T-cell (primary cell): ENCODE measurements around the gene CEP250. TPM values are rescaled to one million over a fixed set of nuclear protein-coding genes. Genes with fewer than 3 reads are reported as not detected.
A peak's percentile ranks its signal among the peaks of the same experiment; 100 is the strongest.

Experiments
- ATAC-seq, 4 experiments: fragments of 200-7000 bp in 3 of 4; fragments of 150-1000 bp in 1 of 4; cut with Tn5 transposase; replicated peaks in 1 of 4; 1 replicate in 3 of 4; 2 replicates in 1 of 4; pipeline ENCODE4 v1.10.0; 2021; ENCODE audit warnings: moderate library complexity in 3 of 4, mild to moderate bottlenecking in 2 of 4, moderate number of reproducible peaks in 1 of 4
- CTCF ChIA-PET, 2 donors: fragments of 300-600 bp; sonication (Branson Sonifier 250); formaldehyde crosslinking; loops; one replicate each; lab custom pipeline; 2022; ENCODE audit warnings: antibody characterized with exemption in 2 of 2; lab: Charles Lee
- POLR2A ChIA-PET, 2 donors: fragments of 300-600 bp; sonication (Branson Sonifier 250); formaldehyde crosslinking; loops; one replicate each; lab custom pipeline; 2022; ENCODE audit warnings: antibody characterized with exemption in 2 of 2; lab: Charles Lee
- DNase-seq, 35 experiments: peaks; one replicate each; pipeline versions ENCODE4 v3.0.0 to v3.0.0-alpha.2; 2013 to 2023
- H3K27ac ChIP-seq: one replicate; pipeline ENCODE4 v1.5.1; 2013; ENCODE audit warnings: low read length
- H3K27me3 ChIP-seq, 2 experiments: replicated peaks in 1 of 2; 1 replicate in 1 of 2; 2 replicates in 1 of 2; pipeline versions ENCODE4 v1.6.1 to v1.7.0; 2013; ENCODE audit warnings: low read length in 1 of 2, mixed read lengths in 1 of 2; ENCODE audit not compliant: control insufficient read depth in 2 of 2, insufficient read depth in 2 of 2; ENCODE audit errors: extremely low read depth in 1 of 2
- H3K36me3 ChIP-seq, 2 donors: 1 replicate in 1 of 2; 2 replicates in 1 of 2; pipeline versions ENCODE4 v1.6.1 to v1.7.0; 2013; ENCODE audit warnings: low read length in 1 of 2; ENCODE audit not compliant: control insufficient read depth in 2 of 2, insufficient read depth in 1 of 2; ENCODE audit errors: extremely low read depth in 1 of 2
- H3K4me1 ChIP-seq, 2 experiments: 1 replicate in 1 of 2; 2 replicates in 1 of 2; pipeline versions ENCODE4 v1.6.1 to v1.7.0; 2013; ENCODE audit warnings: low read length in 2 of 2, mixed read lengths in 1 of 2; ENCODE audit not compliant: insufficient read depth in 2 of 2, control insufficient read depth in 1 of 2; ENCODE audit errors: extremely low read depth in 1 of 2
- H3K4me3 ChIP-seq, 2 donors: 1 replicate in 1 of 2; 2 replicates in 1 of 2; pipeline versions ENCODE4 v1.5.1 to v1.7.0; 2013; ENCODE audit warnings: mild to moderate bottlenecking in 2 of 2, low read length in 1 of 2, moderate library complexity in 1 of 2; ENCODE audit not compliant: control insufficient read depth in 1 of 2; ENCODE audit errors: extremely low read depth in 1 of 2
- H3K9me3 ChIP-seq: 2 replicates; pipeline ENCODE4 v1.7.0; 2013
- H3K27ac Mint-ChIP-seq, 2 donors: one replicate each; pipeline ENCODE4 v1.8.0; 2020 to 2021; ENCODE audit warnings: mild to moderate bottlenecking in 2 of 2, mixed read lengths in 2 of 2
- H3K27me3 Mint-ChIP-seq, 2 donors: one replicate each; pipeline ENCODE4 v1.8.0; 2021 to 2022; ENCODE audit warnings: mixed read lengths in 2 of 2
- H3K36me3 Mint-ChIP-seq: one replicate; pipeline ENCODE4 v1.8.0; 2021; ENCODE audit warnings: mixed read lengths
- H3K4me1 Mint-ChIP-seq, 3 donors: one replicate each; pipeline ENCODE4 v1.8.0; 2020 to 2022; ENCODE audit warnings: mixed read lengths in 3 of 3, mild to moderate bottlenecking in 1 of 3
- H3K4me3 Mint-ChIP-seq, 3 donors: one replicate each; pipeline ENCODE4 v1.8.0; 2020 to 2022; ENCODE audit warnings: mild to moderate bottlenecking in 3 of 3, mixed read lengths in 3 of 3, moderate library complexity in 3 of 3
- H3K9me3 Mint-ChIP-seq, 3 donors: one replicate each; pipeline ENCODE4 v1.8.0; 2020 to 2022; ENCODE audit warnings: mixed read lengths in 3 of 3
- WGBS: methylation state at CpG from one replicate; pipeline ENCODE4 v1.1.5; 2013; ENCODE audit warnings: missing lambda C conversion rate; ENCODE audit not compliant: insufficient coverage; 5-methylcytosine and 5-hydroxymethylcytosine counted together
- total RNA-seq, 35 experiments: library from RNA in 6 of 35; stranded (reverse) in 6 of 35; fragments of 120-200 nt in 1 of 35; gene quantifications; one replicate each; pipeline versions ENCODE4 v1.2.1 to v1.2.4 and lab custom pipeline; 2013 to 2026

The CEP250 gene
- total RNA-seq, 5 donors from 2014 or later (not counting 1 experiment from before 2014, with no cell fraction given) = 45.7 to 70.7 (median 67.4) TPM

DNA sequence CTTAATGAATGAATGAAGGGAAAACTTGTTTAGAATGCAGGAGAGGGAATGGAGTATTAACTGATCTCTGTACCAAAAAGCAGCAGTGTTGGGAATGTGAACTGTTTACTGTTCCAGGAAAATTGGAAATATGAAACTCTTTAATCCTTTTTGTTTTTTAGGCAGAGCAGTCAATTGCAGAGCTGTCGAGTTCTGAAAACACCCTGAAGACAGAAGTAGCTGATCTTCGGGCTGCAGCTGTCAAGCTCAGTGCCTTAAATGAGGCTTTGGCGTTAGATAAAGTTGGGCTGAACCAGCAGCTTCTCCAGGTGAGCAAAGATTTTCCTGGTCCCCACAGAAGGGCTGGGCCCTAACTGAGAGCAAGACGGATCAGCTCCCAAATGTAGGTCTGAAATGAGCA, 20.9 kb downstream of the CEP250 start:
- Mint-ChIP-seq H3K4me3 (no peak overlapping the region), H3K27me3 (no peaks in the 10 kb centered on the region), H3K4me1 (peaks cover 2 to 11% (median 5%) of the 10 kb centered on the region in 3 donors), H3K36me3 (peaks cover 22% of the 10 kb centered on the region), H3K9me3 (no peaks in the 10 kb centered on the region), H3K27ac (no peak overlapping the region)
- ChIA-PET POLR2A (interaction anchor here in 1 of 2 donors (0.6 kb wide), 1 partner anchor 381 kb away, joined by 3 read pairs; no protein-coding TSS in a partner anchor), CTCF (no interaction called here)
- no peak overlapping the region for H3K27ac ChIP-seq
- no peaks in the 10 kb centered on the region for H3K4me1 ChIP-seq
- peaks cover 0 to 75% of the 10 kb centered on the region in 2 donors for H3K36me3 ChIP-seq
- no peak overlapping the region for H3K4me3 ChIP-seq
- whole genome bisulfite sequencing = 100% methylated on average over 3 of the region's 4 CpGs
- DNase-seq = no peak
- no peaks in the 10 kb centered on the region for H3K9me3 ChIP-seq
- ATAC-seq = no peak
- no peaks in the 10 kb centered on the region for H3K27me3 ChIP-seq

DNA sequence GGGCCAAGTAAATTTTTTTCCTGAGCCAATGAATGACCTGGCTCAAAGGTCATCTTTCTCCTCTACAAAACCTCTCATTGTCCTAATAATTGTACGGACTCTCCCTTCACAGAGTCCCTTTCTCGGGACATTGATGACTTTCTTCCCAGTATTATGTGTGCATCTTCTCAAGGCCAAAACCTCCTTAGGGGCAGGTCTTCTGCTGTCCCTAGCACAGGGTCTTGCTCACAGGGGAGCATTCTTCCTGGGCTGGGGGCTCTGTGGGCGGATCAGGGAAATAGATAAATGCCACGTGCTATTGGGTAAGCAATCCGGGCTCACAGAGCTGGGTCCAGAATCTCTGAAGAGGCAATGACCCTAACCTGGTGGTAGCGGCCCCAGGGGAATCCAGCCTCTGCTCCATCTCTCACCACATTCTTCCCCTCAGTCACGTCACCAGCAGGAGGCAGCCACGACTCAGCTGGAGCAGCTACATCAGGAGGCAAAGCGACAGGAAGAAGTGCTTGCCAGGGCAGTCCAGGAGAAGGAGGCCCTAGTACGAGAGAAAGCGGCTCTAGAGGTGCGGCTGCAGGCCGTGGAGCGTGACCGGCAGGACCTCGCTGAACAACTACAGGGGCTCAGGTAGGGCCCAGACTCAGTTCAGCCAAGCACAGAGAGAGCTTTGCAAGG, 23.5 kb downstream of the CEP250 start:
- DNase-seq = peak in 6 of 35 experiments; percentile 3 to 19 (median 15)
- no peak overlapping the region for H3K4me3 ChIP-seq
- POLR2A ChIA-PET = interaction anchor here in 1 of 2 donors (0.6 kb wide), 1 partner anchor 1711 kb away, joined by 4 read pairs; no protein-coding TSS in a partner anchor

DNA sequence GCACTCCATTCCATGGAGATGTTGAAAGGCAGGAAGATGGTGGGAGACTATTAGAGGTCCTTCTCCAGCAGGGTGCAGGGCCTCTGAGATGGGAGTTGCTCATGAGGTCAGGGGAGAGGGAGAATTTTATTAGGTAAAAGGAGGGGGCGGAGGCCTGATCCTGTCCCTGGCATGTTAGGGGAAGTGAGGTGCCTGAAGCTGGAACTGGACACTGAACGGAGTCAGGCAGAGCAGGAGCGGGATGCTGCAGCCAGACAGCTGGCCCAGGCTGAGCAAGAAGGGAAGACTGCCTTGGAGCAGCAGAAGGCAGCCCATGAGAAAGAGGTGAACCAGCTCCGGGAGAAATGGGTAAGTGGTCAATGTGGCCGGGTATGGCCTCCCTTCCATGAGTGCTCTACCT, 24.4 kb downstream of the CEP250 start:
- POLR2A ChIA-PET = no interaction called here
- no peaks in the 10 kb centered on the region for H3K27me3 ChIP-seq
- H3K27ac ChIP-seq = no peak overlapping the region
- CTCF ChIA-PET = no interaction called here
- Mint-ChIP-seq H3K36me3 (peaks cover 31% of the 10 kb centered on the region), H3K4me3 (no peak overlapping the region), H3K27me3 (no peaks in the 10 kb centered on the region), H3K9me3 (no peaks in the 10 kb centered on the region), H3K27ac (no peak overlapping the region), H3K4me1 (peaks cover 3 to 23% (median 9%) of the 10 kb centered on the region in 3 donors)
- WGBS = 97% methylated on average over 5 of the region's 5 CpGs
- DNase-seq (no peak), ATAC-seq (no peak)
- no peaks in the 10 kb centered on the region for H3K4me1 ChIP-seq
- peaks cover 3 to 53% of the 10 kb centered on the region in 2 donors for H3K36me3 ChIP-seq
- H3K9me3 ChIP-seq = no peaks in the 10 kb centered on the region
- no peak overlapping the region for H3K4me3 ChIP-seq

More for the DNA sequence above, 23.5 kb downstream of the CEP250 start:
- Mint-ChIP-seq H3K27me3 (no peaks in the 10 kb centered on the region), H3K36me3 (peaks cover 24% of the 10 kb centered on the region), H3K4me1 (peaks cover 0 to 17% (median 6%) of the 10 kb centered on the region in 3 donors), H3K27ac (peak overlapping the region in 1 of 2 donors; percentile 35), H3K4me3 (no peak overlapping the region), H3K9me3 (no peaks in the 10 kb centered on the region)
- Histone ChIP-seq H3K4me1 (no peaks in the 10 kb centered on the region), H3K27ac (no peak overlapping the region), H3K9me3 (no peaks in the 10 kb centered on the region), H3K27me3 (no peaks in the 10 kb centered on the region), H3K36me3 (peaks cover under 1 to 55% of the 10 kb centered on the region in 2 donors)
- 90% methylated on average over 12 of the region's 16 CpGs for WGBS
- ATAC-seq = no peak
- CTCF ChIA-PET = no interaction called here

DNA sequence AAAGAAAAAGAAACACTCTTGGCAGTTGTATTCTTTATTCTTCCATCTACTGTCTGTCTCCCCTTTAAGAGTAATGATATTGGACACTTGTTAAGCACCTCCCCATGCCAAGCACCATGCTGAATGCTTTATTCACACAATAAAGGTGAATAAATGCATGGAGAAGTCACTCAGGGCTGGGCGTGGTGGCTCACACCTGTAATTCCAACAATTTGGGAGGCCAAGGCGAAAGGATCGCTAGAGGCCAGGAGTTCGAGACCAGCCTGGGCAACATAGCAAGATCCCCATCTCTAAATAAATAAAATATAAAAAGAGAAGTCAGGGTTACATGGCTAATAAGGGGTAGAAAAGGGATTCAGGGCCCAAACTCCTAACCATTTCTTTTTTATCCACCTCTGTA, 32.1 kb downstream of the CEP250 start:
- ATAC-seq (no peak), DNase-seq (no peak)
- H3K36me3 ChIP-seq = peaks cover 3 to 13% of the 10 kb centered on the region in 2 donors
- CTCF ChIA-PET = no interaction called here
- Mint-ChIP-seq H3K4me1 (peaks cover 51 to 67% (median 55%) of the 10 kb centered on the region in 3 donors), H3K27ac (peak overlapping the region; percentile 31 to 51), H3K9me3 (no peaks in the 10 kb centered on the region), H3K27me3 (no peaks in the 10 kb centered on the region), H3K4me3 (no peak overlapping the region), H3K36me3 (peaks cover 31% of the 10 kb centered on the region)
- H3K9me3 ChIP-seq = no peaks in the 10 kb centered on the region
- no peak overlapping the region for H3K27ac ChIP-seq
- no CpG with 5 or more reads among the region's 4 CpGs for WGBS
- no peak overlapping the region for H3K4me3 ChIP-seq
- peaks cover 16 to 46% of the 10 kb centered on the region in 2 experiments for H3K4me1 ChIP-seq
- no peaks in the 10 kb centered on the region for H3K27me3 ChIP-seq
- POLR2A ChIA-PET = no interaction called here

DNA sequence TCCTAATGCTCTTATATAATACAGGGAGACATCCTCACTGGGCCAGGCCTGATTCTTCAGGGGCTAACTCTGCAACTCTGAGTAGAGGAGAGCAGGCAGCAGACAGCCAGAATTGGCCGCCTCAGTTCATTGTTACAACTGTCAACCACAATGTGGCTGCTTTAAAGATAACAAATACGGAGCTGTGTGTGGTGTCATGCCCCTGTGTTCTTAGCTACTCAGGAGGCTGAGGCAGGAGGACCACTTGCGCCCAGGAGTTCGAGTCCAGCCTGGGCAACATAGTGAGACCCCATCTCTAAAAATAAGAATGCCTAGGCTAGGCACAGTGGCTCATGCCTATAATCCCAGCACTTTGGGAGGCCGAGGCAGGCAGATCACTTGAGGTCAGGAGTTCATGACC, 34.3 kb downstream of the CEP250 start:
- DNase-seq = peak in 7 of 35 experiments; percentile 5 to 24 (median 10)
- H3K4me1 Mint-ChIP-seq = peaks cover 59 to 68% (median 68%) of the 10 kb centered on the region in 3 donors
- H3K27ac Mint-ChIP-seq = peak overlapping the region; percentile 64 to 74
- no peaks in the 10 kb centered on the region for H3K27me3 ChIP-seq
- ChIA-PET POLR2A (interaction anchor here in 1 of 2 donors (0.6 kb wide), 1 partner anchor 252 kb away, joined by 4 read pairs; the partner anchor contains the start of gene RBM39), CTCF (interaction anchor here in 1 of 2 donors (0.7 kb wide), 1 partner anchor 30 kb away, joined by 5 read pairs; no protein-coding TSS in a partner anchor)
- peaks cover 6 to 27% of the 10 kb centered on the region in 2 donors for H3K36me3 ChIP-seq
- peak overlapping the region; percentile 96 to 99 (median 96) for H3K4me3 Mint-ChIP-seq
- 43% methylated on average over 4 of the region's 5 CpGs for WGBS
- H3K4me3 ChIP-seq = peak overlapping the region; percentile 77 to 81
- peaks cover 17 to 61% of the 10 kb centered on the region in 2 experiments for H3K4me1 ChIP-seq
- no peak for ATAC-seq
- peaks cover 33% of the 10 kb centered on the region for H3K36me3 Mint-ChIP-seq
- no peak overlapping the region for H3K27ac ChIP-seq
- no peaks in the 10 kb centered on the region for H3K27me3 Mint-ChIP-seq
- H3K9me3 ChIP-seq = no peaks in the 10 kb centered on the region
- H3K9me3 Mint-ChIP-seq = no peaks in the 10 kb centered on the region

DNA sequence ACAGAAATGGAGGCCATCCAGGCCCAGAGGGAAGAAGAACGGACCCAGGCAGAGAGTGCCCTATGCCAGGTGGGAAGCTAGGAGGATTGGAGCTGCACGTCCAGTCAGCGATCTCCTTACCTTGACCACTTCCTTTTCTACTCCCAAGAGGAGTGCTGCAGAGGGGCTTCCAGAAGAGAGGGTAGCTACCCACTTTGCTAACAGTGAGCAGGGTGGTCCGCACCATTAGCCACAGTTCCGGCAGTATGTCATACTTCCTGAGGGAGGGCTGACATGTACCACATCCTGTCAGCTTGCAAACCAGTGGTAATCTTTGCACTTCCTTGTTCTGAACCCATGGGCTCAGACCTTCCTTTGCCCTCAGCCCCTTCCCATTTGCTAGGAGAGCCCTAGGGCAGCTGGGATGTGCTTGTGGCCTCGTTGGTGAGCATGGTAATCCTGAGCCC, 35.4 kb downstream of the CEP250 start:
- peak overlapping the region; percentile 99 for H3K27ac Mint-ChIP-seq
- Histone ChIP-seq H3K4me3 (peak overlapping the region; percentile 77 to 81), H3K9me3 (no peaks in the 10 kb centered on the region), H3K27ac (peak overlapping the region; percentile 84), H3K4me1 (peaks cover 17 to 54% of the 10 kb centered on the region in 2 experiments), H3K36me3 (peaks cover 9 to 37% of the 10 kb centered on the region in 2 donors), H3K27me3 (no peaks in the 10 kb centered on the region)
- no peaks in the 10 kb centered on the region for H3K27me3 Mint-ChIP-seq
- DNase-seq (peak; percentile 37 to 81 (median 56)), ATAC-seq (peak; percentile 99 to 100 (median 100))
- peak overlapping the region; percentile 96 to 99 (median 96) for H3K4me3 Mint-ChIP-seq
- H3K36me3 Mint-ChIP-seq = peaks cover 44% of the 10 kb centered on the region
- no peaks in the 10 kb centered on the region for H3K9me3 Mint-ChIP-seq
- ChIA-PET CTCF (interaction anchor here in 1 of 2 donors (0.6 to 1.1 kb wide), 8 partner anchors 29 to 463 kb away, joined by 3 to 4 read pairs (median 3); partner anchors contain the start of genes CEP250 and SCAND1), POLR2A (interaction anchor here (0.5 to 1.3 kb wide), 5 partner anchors 9 to 360 kb away, joined by 3 to 7 read pairs (median 4); partner anchors contain the start of genes CEP250 (in 1 of the 2) and RBM39 (in 1 of the 2))
- WGBS = 0% methylated on average over 2 of the region's 6 CpGs
- peaks cover 67 to 79% (median 74%) of the 10 kb centered on the region in 3 donors for H3K4me1 Mint-ChIP-seq
